Keratinocyte (primary cell): ENCODE results near the gene USP16. TPM values are rescaled to one million over a fixed set of nuclear protein-coding genes. Genes with fewer than 3 reads are reported as not detected.

Experiments used
- DNase-seq: peaks from one replicate; pipeline ENCODE4 v3.0.0-alpha.2; 2011; ENCODE audit warnings: low read depth, missing footprints, low spot score
- FAIRE-seq: peaks from 2 replicates; lab custom pipeline; 2011; peaks lifted over from hg19 to GRCh38; lab: Jason Lieb, UNC
- H2AFZ ChIP-seq: 2 replicates; pipeline ENCODE4 v1.6.0; 2012; ENCODE audit warnings: low read length, control low read depth, inconsistent platforms; ENCODE audit not compliant: control insufficient read depth
- H3K27ac ChIP-seq: 2 replicates; pipeline ENCODE4 v1.5.1; 2011; ENCODE audit warnings: low read length; ENCODE audit not compliant: control insufficient read depth, insufficient read depth
- H3K27me3 ChIP-seq: 3 replicates; pipeline ENCODE4 v1.6.0; 2011; ENCODE audit warnings: low read length; ENCODE audit not compliant: control insufficient read depth, insufficient read depth; ENCODE audit errors: extremely low read depth
- H3K36me3 ChIP-seq, 2 experiments: 2 replicates in 1 of 2; 3 replicates in 1 of 2; pipeline ENCODE4 v1.5.1; 2011; ENCODE audit warnings: low read length in 2 of 2, mild to moderate bottlenecking in 1 of 2; ENCODE audit not compliant: control insufficient read depth in 2 of 2, insufficient read depth in 2 of 2; ENCODE audit errors: extremely low read depth in 1 of 2
- H3K4me1 ChIP-seq: 3 replicates; pipeline ENCODE4 v1.5.1; 2011; ENCODE audit warnings: low read length; ENCODE audit not compliant: control insufficient read depth, insufficient read depth; ENCODE audit errors: extremely low read depth
- H3K4me2 ChIP-seq: 3 replicates; pipeline ENCODE4 v1.6.0; 2011; ENCODE audit warnings: low read depth, low read length; ENCODE audit not compliant: control insufficient read depth, insufficient read depth; ENCODE audit errors: extremely low read depth
- H3K4me3 ChIP-seq, 3 experiments: fragments of 200-600 bp in 1 of 3; sonication (generic) in 1 of 3; 2 replicates in 2 of 3; 3 replicates in 1 of 3; pipeline ENCODE4 v1.5.1; 2011 to 2016; ENCODE audit warnings: low read length in 3 of 3, mild to moderate bottlenecking in 3 of 3, control low read depth in 2 of 3, inconsistent platforms in 1 of 3, low read depth in 1 of 3, mixed read lengths in 1 of 3, mixed run types in 1 of 3, moderate library complexity in 1 of 3; ENCODE audit not compliant: control insufficient read depth in 2 of 3, insufficient read depth in 2 of 3; ENCODE audit errors: extremely low read depth in 1 of 3
- H3K79me2 ChIP-seq: 2 replicates; pipeline ENCODE4 v1.6.0; 2012; ENCODE audit warnings: low read length; ENCODE audit not compliant: control insufficient read depth, insufficient read depth
- H3K9ac ChIP-seq: 3 replicates; pipeline ENCODE4 v1.6.0; 2011; ENCODE audit warnings: low read length; ENCODE audit not compliant: control insufficient read depth, insufficient read depth; ENCODE audit errors: extremely low read depth
- H3K9me1 ChIP-seq: 3 replicates; pipeline ENCODE4 v1.6.0; 2011; ENCODE audit warnings: low read length; ENCODE audit not compliant: control insufficient read depth, insufficient read depth; ENCODE audit errors: extremely low read depth
- H3K9me3 ChIP-seq: 2 replicates; pipeline ENCODE4 v1.5.1; 2012; ENCODE audit warnings: low read depth, low read length; ENCODE audit not compliant: control insufficient read depth
- H4K20me1 ChIP-seq: 3 replicates; pipeline ENCODE4 v1.6.0; 2011; ENCODE audit warnings: low read length; ENCODE audit not compliant: control insufficient read depth, insufficient read depth; ENCODE audit errors: extremely low read depth
- EZH2 ChIP-seq: IDR thresholded peaks from one replicate; pipeline ENCODE4 v1.6.1; 2012; ENCODE audit warnings: inconsistent platforms, mild to moderate bottlenecking, low read length, moderate library complexity
- dilution Hi-C: fragments of 300-500 bp; cut with MboI; formaldehyde crosslinking; loops from one replicate; pipeline ENCODE4 v1.7.0; 2020; ENCODE audit warnings: low sequenced_read_pairs; ENCODE audit not compliant: extremely low pct_ligation_motif_present
- polyA plus RNA-seq, 5 experiments: library from polyadenylated mRNA; depleted of rRNA in 3 of 5; stranded (reverse) in 3 of 5; stranded (forward) in 1 of 5; unstranded in 1 of 5; fragments of >200 nt; gene quantifications; 1 replicate in 1 of 5; 2 replicates in 3 of 5; 3 replicates in 1 of 5; pipeline versions ENCODE4 v1.2.1 to v1.2.3, GENCODE V29; 2011 to 2012; ENCODE audit warnings: missing spikeins in 2 of 5, low read depth in 1 of 5, low replicate concordance in 1 of 5
- TF ChIP-seq, protein P1 (sequence below), 3 experiments: IDR thresholded peaks in 1 of 3; conservative IDR thresholded peaks in 1 of 3; optimal IDR thresholded peaks in 1 of 3; 2 replicates in 2 of 3; 3 replicates in 1 of 3; pipeline versions ENCODE3 to v1.5.1; 2011; ENCODE audit warnings: low read length in 3 of 3, mild to moderate bottlenecking in 3 of 3, moderate library complexity in 2 of 3, control low read depth in 1 of 3, inconsistent platforms in 1 of 3; ENCODE audit not compliant: insufficient read depth in 2 of 3; ENCODE audit errors: extremely low read depth in 1 of 3

USP16 gene
- polyA plus RNA-seq, 1 donor (not counting 4 experiments of a cell fraction or from before 2014, with no cell fraction given): 26.7 TPM

DNA sequence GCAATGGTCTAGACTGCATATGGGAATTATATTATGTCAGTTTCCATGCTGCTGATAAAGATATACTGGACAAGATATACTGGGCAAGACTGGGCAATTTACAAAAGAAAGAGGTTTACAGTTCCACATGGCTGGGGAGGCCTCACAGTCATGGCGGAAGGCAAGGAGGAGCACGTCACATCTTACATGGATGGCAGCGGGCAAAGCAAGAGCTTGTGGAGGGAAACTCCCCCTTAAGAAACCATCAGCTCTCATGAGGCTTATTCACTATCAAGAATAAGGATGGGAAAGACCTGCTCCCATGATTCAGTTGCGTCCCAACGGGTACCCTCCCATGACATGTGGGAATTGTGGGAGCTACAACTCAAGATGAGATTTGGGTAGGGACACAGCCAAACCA is 27.8 kb downstream of the USP16 start:
- TF ChIP-seq, protein P1, sequence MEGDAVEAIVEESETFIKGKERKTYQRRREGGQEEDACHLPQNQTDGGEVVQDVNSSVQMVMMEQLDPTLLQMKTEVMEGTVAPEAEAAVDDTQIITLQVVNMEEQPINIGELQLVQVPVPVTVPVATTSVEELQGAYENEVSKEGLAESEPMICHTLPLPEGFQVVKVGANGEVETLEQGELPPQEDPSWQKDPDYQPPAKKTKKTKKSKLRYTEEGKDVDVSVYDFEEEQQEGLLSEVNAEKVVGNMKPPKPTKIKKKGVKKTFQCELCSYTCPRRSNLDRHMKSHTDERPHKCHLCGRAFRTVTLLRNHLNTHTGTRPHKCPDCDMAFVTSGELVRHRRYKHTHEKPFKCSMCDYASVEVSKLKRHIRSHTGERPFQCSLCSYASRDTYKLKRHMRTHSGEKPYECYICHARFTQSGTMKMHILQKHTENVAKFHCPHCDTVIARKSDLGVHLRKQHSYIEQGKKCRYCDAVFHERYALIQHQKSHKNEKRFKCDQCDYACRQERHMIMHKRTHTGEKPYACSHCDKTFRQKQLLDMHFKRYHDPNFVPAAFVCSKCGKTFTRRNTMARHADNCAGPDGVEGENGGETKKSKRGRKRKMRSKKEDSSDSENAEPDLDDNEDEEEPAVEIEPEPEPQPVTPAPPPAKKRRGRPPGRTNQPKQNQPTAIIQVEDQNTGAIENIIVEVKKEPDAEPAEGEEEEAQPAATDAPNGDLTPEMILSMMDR (optimal IDR thresholded peaks at IDR 0.05 in 1 of 3, IDR thresholded peaks at IDR 0.05 in 1 of 3, conservative IDR thresholded peaks at IDR 0.05 in 1 of 3; ENCODE audit: extremely low read depth in 1 of 3, insufficient read depth in 2 of 3, low read length in 3 of 3): no peak
- no peak for TF ChIP-seq EZH2
- Histone ChIP-seq H3K79me2 (no peaks in the 10 kb centered on the region), H3K9me1 (no peaks in the 10 kb centered on the region), H3K27ac (no peak overlapping the region), H3K4me1 (no peaks in the 10 kb centered on the region), H3K4me2 (no peak overlapping the region), H3K4me3 (no peak overlapping the region), H3K27me3 (no peaks in the 10 kb centered on the region), H4K20me1 (peaks cover 2% of the 10 kb centered on the region), H3K36me3 (peaks cover 14 to 46% of the 10 kb centered on the region in 2 experiments), H3K9me3 (no peaks in the 10 kb centered on the region), H3K9ac (no peak overlapping the region), H2AFZ (no peak overlapping the region)
- no peak for FAIRE-seq
- dilution Hi-C loops: no loop called here
- DNase-seq: no peak

DNA sequence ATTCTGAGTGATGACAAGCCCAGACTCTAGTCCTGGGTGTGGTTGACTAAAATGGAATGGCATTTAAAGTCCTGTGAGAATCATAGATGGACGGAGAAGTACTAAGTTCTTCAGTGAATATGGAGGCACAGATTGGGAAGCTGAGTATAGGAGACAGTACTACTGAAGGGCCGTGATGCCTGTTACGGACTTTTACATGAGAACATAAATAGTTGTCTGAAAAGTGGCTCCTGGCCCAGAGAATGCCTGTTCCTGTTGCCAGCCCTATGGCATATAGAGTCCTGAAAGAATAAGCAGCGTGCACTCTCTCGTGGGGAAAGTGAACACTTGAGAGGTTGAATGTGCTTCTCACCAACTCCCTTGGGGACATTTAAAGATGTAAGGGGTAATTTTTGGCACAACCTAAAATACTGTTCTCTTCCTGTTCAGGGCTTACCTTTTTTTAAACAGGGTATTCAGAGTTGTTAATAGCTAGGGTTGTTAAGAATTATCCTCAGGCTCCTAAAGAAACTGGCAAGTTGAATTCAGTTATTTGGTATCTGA is 28.6 kb downstream of the USP16 start:
- FAIRE-seq: no peak
- H3K36me3 ChIP-seq: peaks cover 14 to 42% of the 10 kb centered on the region in 2 experiments

More for the DNA sequence above, 28.6 kb downstream of the USP16 start:
- Histone ChIP-seq H3K4me3 (no peak overlapping the region), H3K4me2 (no peak overlapping the region), H4K20me1 (peaks cover 2% of the 10 kb centered on the region), H3K4me1 (no peaks in the 10 kb centered on the region), H3K9me1 (no peaks in the 10 kb centered on the region), H3K79me2 (no peaks in the 10 kb centered on the region), H3K9ac (no peak overlapping the region), H2AFZ (no peak overlapping the region), H3K27ac (no peak overlapping the region), H3K9me3 (no peaks in the 10 kb centered on the region), H3K27me3 (no peaks in the 10 kb centered on the region)
- DNase-seq: no peak
- dilution Hi-C loops: no loop called here
- no peak for TF ChIP-seq EZH2
- TF ChIP-seq, protein P1 (optimal IDR thresholded peaks at IDR 0.05 in 1 of 3, IDR thresholded peaks at IDR 0.05 in 1 of 3, conservative IDR thresholded peaks at IDR 0.05 in 1 of 3; ENCODE audit: extremely low read depth in 1 of 3, insufficient read depth in 2 of 3, low read length in 3 of 3): no peak
